PFSK-1 (cell line): ENCODE measurements around the gene PPRC1.

Experiments
- FOXP2 ChIP-seq: optimal IDR thresholded peaks from 2 replicates; pipeline ENCODE3; 2011; ENCODE audit warnings: borderline replicate concordance, control low read depth, inconsistent platforms; ENCODE audit not compliant: insufficient read depth; ENCODE audit errors: extremely low read length, extremely low read depth
- POLR2AphosphoS5 ChIP-seq: IDR thresholded peaks from 2 replicates; pipeline ENCODE4 v1.6.1; 2012; ENCODE audit warnings: low read depth, mild to moderate bottlenecking, control low read depth, low read length, moderate library complexity
- SIN3A ChIP-seq: IDR thresholded peaks from 2 replicates; pipeline ENCODE4 v1.6.1; 2012; ENCODE audit warnings: mild to moderate bottlenecking, low read length, moderate library complexity, borderline replicate concordance; ENCODE audit not compliant: insufficient read depth
- TAF1 ChIP-seq: IDR thresholded peaks from 2 replicates; pipeline ENCODE4 v1.6.1; 2012; ENCODE audit warnings: low read length, control low read depth, borderline replicate concordance; ENCODE audit not compliant: insufficient read depth
- TF ChIP-seq, protein P1 (sequence below), 2 experiments: IDR thresholded peaks; 2 replicates each; pipeline versions ENCODE4 v1.6.1 to v1.8.0; 2011 to 2012; ENCODE audit warnings: low read depth in 2 of 2, low read length in 2 of 2, control low read depth in 1 of 2, inconsistent platforms in 1 of 2, mild to moderate bottlenecking in 1 of 2, moderate library complexity in 1 of 2; ENCODE audit not compliant: insufficient read depth in 1 of 2

Gene PPRC1

DNA sequence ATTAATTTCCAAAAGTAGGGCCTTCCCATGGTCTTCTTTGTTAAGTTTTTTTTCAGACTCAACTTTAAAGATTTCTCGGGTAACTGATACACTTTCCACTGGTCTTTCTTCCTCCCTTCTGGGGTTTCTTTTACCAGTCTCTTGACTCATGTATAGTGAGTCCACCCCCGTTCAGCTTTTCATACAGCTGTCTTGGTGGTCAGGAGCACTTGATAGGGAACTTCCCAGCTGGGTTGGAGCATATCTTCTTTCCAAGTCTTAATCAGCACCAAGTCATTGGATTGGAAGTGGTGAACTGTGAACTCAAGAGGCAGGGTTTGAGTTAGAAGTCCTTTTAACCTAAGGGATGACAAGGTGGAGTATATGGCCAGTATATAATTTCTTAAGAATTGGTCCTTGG is 64.1 kb downstream of the PPRC1 start:
- TF ChIP-seq SIN3A (no peak), FOXP2 (no peak), POLR2AphosphoS5 (no peak), TAF1 (no peak)
- TF ChIP-seq, protein P1, sequence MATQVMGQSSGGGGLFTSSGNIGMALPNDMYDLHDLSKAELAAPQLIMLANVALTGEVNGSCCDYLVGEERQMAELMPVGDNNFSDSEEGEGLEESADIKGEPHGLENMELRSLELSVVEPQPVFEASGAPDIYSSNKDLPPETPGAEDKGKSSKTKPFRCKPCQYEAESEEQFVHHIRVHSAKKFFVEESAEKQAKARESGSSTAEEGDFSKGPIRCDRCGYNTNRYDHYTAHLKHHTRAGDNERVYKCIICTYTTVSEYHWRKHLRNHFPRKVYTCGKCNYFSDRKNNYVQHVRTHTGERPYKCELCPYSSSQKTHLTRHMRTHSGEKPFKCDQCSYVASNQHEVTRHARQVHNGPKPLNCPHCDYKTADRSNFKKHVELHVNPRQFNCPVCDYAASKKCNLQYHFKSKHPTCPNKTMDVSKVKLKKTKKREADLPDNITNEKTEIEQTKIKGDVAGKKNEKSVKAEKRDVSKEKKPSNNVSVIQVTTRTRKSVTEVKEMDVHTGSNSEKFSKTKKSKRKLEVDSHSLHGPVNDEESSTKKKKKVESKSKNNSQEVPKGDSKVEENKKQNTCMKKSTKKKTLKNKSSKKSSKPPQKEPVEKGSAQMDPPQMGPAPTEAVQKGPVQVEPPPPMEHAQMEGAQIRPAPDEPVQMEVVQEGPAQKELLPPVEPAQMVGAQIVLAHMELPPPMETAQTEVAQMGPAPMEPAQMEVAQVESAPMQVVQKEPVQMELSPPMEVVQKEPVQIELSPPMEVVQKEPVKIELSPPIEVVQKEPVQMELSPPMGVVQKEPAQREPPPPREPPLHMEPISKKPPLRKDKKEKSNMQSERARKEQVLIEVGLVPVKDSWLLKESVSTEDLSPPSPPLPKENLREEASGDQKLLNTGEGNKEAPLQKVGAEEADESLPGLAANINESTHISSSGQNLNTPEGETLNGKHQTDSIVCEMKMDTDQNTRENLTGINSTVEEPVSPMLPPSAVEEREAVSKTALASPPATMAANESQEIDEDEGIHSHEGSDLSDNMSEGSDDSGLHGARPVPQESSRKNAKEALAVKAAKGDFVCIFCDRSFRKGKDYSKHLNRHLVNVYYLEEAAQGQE (IDR thresholded peaks at IDR 0.05; ENCODE audit: insufficient read depth in 1 of 2, low read depth in 2 of 2, low read length in 2 of 2) = no peak

- TF ChIP-seq, protein P1 (IDR thresholded peaks at IDR 0.05; ENCODE audit: insufficient read depth in 1 of 2, low read depth in 2 of 2, low read length in 2 of 2) = no peak
- TF ChIP-seq SIN3A (no peak), TAF1 (no peak), FOXP2 (no peak), POLR2AphosphoS5 (no peak)
Observed at GRCh38 chr10:102198027-102198426, 65.2 kb downstream of the PPRC1 start.
